GM23338 (cell line): ENCODE results near the gene GPATCH1.

Experiments used
- CREB1 ChIP-seq: fragments of 250-450 bp; sonication (Bioruptor Pico); IDR thresholded peaks from 2 replicates; pipeline ENCODE4 v1.5.0; 2020; ENCODE audit warnings: low read depth, mild to moderate bottlenecking, moderate library complexity
- CTCF ChIP-seq, 2 experiments: fragments of 200-600 bp in 1 of 2; sonication (generic) in 1 of 2; conservative IDR thresholded peaks; 2 replicates each; pipeline versions ENCODE4 v1.5.1 to v1.6.1; 2016 to 2017; ENCODE audit warnings: antibody characterized with exemption in 2 of 2, low read depth in 2 of 2, mild to moderate bottlenecking in 2 of 2, moderate library complexity in 1 of 2
- EZH2phosphoT487 ChIP-seq: fragments of 200-600 bp; sonication (generic); IDR thresholded peaks from one replicate; pipeline ENCODE4 v1.8.1; 2018; ENCODE audit warnings: antibody characterized with exemption; ENCODE audit not compliant: unreplicated experiment
- JUNB ChIP-seq: IDR thresholded peaks from one replicate; pipeline ENCODE4 v1.6.1; 2016; ENCODE audit warnings: antibody characterized with exemption; ENCODE audit not compliant: unreplicated experiment
- POLR2AphosphoS5 ChIP-seq: IDR thresholded peaks from 2 replicates; pipeline ENCODE4 v1.6.1; 2016; ENCODE audit warnings: antibody characterized with exemption, low read depth
- TF ChIP-seq, protein P1 (sequence below): IDR thresholded peaks from one replicate; pipeline ENCODE4 v1.6.1; 2018; ENCODE audit warnings: antibody characterized with exemption; ENCODE audit not compliant: unreplicated experiment

GRCh38 chr19:33067121-33067520 is 13.9 kb upstream of the GPATCH1 start:
- TF ChIP-seq CTCF (conservative IDR thresholded peaks at IDR 0.05; ENCODE audit: low read depth in 2 of 2) (no peak), POLR2AphosphoS5 (no peak), CREB1 (no peak), EZH2phosphoT487 (no peak), JUNB (no peak)
- TF ChIP-seq, protein P1, sequence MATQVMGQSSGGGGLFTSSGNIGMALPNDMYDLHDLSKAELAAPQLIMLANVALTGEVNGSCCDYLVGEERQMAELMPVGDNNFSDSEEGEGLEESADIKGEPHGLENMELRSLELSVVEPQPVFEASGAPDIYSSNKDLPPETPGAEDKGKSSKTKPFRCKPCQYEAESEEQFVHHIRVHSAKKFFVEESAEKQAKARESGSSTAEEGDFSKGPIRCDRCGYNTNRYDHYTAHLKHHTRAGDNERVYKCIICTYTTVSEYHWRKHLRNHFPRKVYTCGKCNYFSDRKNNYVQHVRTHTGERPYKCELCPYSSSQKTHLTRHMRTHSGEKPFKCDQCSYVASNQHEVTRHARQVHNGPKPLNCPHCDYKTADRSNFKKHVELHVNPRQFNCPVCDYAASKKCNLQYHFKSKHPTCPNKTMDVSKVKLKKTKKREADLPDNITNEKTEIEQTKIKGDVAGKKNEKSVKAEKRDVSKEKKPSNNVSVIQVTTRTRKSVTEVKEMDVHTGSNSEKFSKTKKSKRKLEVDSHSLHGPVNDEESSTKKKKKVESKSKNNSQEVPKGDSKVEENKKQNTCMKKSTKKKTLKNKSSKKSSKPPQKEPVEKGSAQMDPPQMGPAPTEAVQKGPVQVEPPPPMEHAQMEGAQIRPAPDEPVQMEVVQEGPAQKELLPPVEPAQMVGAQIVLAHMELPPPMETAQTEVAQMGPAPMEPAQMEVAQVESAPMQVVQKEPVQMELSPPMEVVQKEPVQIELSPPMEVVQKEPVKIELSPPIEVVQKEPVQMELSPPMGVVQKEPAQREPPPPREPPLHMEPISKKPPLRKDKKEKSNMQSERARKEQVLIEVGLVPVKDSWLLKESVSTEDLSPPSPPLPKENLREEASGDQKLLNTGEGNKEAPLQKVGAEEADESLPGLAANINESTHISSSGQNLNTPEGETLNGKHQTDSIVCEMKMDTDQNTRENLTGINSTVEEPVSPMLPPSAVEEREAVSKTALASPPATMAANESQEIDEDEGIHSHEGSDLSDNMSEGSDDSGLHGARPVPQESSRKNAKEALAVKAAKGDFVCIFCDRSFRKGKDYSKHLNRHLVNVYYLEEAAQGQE, result no peak
